ENCODE data around the gene RWDD1.

RWDD1 gene

GRCh38 chr6:116579143-116579542 lies 7.8 kb downstream of the RWDD1 start:
- Histone ChIP-seq H3K4me2 (ENCODE audit: low read length) (no peak overlapping the region), H3K4me1 (ENCODE audit: control insufficient read depth, low read length) (peaks cover under 1% of the 10 kb centered on the region; the same call in 1 of the 2 replicates), H3K27me3 (ENCODE audit: control insufficient read depth, low read length) (no peaks in the 10 kb centered on the region), H3K79me2 (ENCODE audit: control insufficient read depth, low read length) (peaks cover 59% of the 10 kb centered on the region), H3F3A (ENCODE audit: control insufficient read depth, insufficient read depth) (no peaks in the 10 kb centered on the region), H3K36me3 (ENCODE audit: control insufficient read depth, low read length) (peaks cover 78% of the 10 kb centered on the region), H3K9me2 (replicated peaks; ENCODE audit: control insufficient read depth, low read length) (no peaks in the 10 kb centered on the region), H4K20me1 (ENCODE audit: control insufficient read depth, insufficient read depth, low read depth, low read length) (no peaks in the 10 kb centered on the region; the same call in 1 of the 2 replicates), H3K4me3 (ENCODE audit: low read length) (no peak overlapping the region), H3K27ac (ENCODE audit: low read depth, low read length) (no peak overlapping the region), H3K9me3 (ENCODE audit: control insufficient read depth, insufficient read depth, low read length) (no peaks in the 10 kb centered on the region)
- TF ChIP-seq EZH2phosphoT487 (IDR thresholded peaks at IDR 0.05; ENCODE audit: borderline replicate concordance, low read length): no peak

GRCh38 chr6:116580198-116580597 lies 8.9 kb downstream of the RWDD1 start:
- no peaks in the 10 kb centered on the region for H3F3A ChIP-seq (ENCODE audit: control insufficient read depth, insufficient read depth)
- H3K27me3 ChIP-seq (ENCODE audit: control insufficient read depth, low read length): no peaks in the 10 kb centered on the region
- no peak overlapping the region for H3K4me2 ChIP-seq (ENCODE audit: low read length)
- H3K79me2 ChIP-seq (ENCODE audit: control insufficient read depth, low read length): peaks cover 48% of the 10 kb centered on the region
- no peak overlapping the region for H3K4me3 ChIP-seq (ENCODE audit: low read length)
- peaks cover 79% of the 10 kb centered on the region for H3K36me3 ChIP-seq (ENCODE audit: control insufficient read depth, low read length)
- H3K27ac ChIP-seq (ENCODE audit: low read depth, low read length): no peak overlapping the region
- TF ChIP-seq CTCF (IDR thresholded peaks at IDR 0.05; ENCODE audit: low read depth, low read length, poor library complexity, severe bottlenecking): no peak
- no peak for TF ChIP-seq EZH2phosphoT487 (IDR thresholded peaks at IDR 0.05; ENCODE audit: borderline replicate concordance, low read length)
- no peaks in the 10 kb centered on the region for H3K4me1 ChIP-seq (ENCODE audit: control insufficient read depth, low read length)
- H4K20me1 ChIP-seq (ENCODE audit: control insufficient read depth, insufficient read depth, low read depth, low read length): no peaks in the 10 kb centered on the region
- H3K9me2 ChIP-seq (replicated peaks; ENCODE audit: control insufficient read depth, low read length): no peaks in the 10 kb centered on the region
- no peaks in the 10 kb centered on the region for H3K9me3 ChIP-seq (ENCODE audit: control insufficient read depth, insufficient read depth, low read length)

- no peaks in the 10 kb centered on the region; the same call in 1 of the 2 replicates for H3F3A ChIP-seq (ENCODE audit: control insufficient read depth, insufficient read depth)
- no peaks in the 10 kb centered on the region for H4K20me1 ChIP-seq (ENCODE audit: control insufficient read depth, insufficient read depth, low read depth, low read length)
- H3K79me2 ChIP-seq (ENCODE audit: control insufficient read depth, low read length): no peaks in the 10 kb centered on the region
- H3K36me3 ChIP-seq (ENCODE audit: control insufficient read depth, low read length): peaks cover 65% of the 10 kb centered on the region
- H3K27ac ChIP-seq (ENCODE audit: low read depth, low read length): no peak overlapping the region
- no peaks in the 10 kb centered on the region for H3K9me3 ChIP-seq (ENCODE audit: control insufficient read depth, insufficient read depth, low read length)
- no peaks in the 10 kb centered on the region for H3K4me1 ChIP-seq (ENCODE audit: control insufficient read depth, low read length)
- TF ChIP-seq CTCF (IDR thresholded peaks at IDR 0.05; ENCODE audit: low read depth, low read length, poor library complexity, severe bottlenecking) (no peak), EZH2phosphoT487 (IDR thresholded peaks at IDR 0.05; ENCODE audit: borderline replicate concordance, low read length) (no peak)
- no peak overlapping the region for H3K4me3 ChIP-seq (ENCODE audit: low read length)
- no peak overlapping the region for H3K4me2 ChIP-seq (ENCODE audit: low read length)
- H3K27me3 ChIP-seq (ENCODE audit: control insufficient read depth, low read length): no peaks in the 10 kb centered on the region
- no peaks in the 10 kb centered on the region for H3K9me2 ChIP-seq (replicated peaks; ENCODE audit: control insufficient read depth, low read length)
These were observed 15.0 kb downstream of the RWDD1 start for GRCh38 chr6:116586276-116586675.

- Histone ChIP-seq H3K79me2 (ENCODE audit: control insufficient read depth, low read length) (no peaks in the 10 kb centered on the region), H3K36me3 (ENCODE audit: control insufficient read depth, low read length) (peaks cover 65% of the 10 kb centered on the region), H4K20me1 (ENCODE audit: control insufficient read depth, insufficient read depth, low read depth, low read length) (no peaks in the 10 kb centered on the region), H3F3A (ENCODE audit: control insufficient read depth, insufficient read depth) (no peaks in the 10 kb centered on the region; the same call in 1 of the 2 replicates), H3K4me1 (ENCODE audit: control insufficient read depth, low read length) (no peaks in the 10 kb centered on the region), H3K9me2 (replicated peaks; ENCODE audit: control insufficient read depth, low read length) (no peaks in the 10 kb centered on the region), H3K4me3 (ENCODE audit: low read length) (no peak overlapping the region), H3K27me3 (ENCODE audit: control insufficient read depth, low read length) (no peaks in the 10 kb centered on the region), H3K4me2 (ENCODE audit: low read length) (no peak overlapping the region), H3K27ac (ENCODE audit: low read depth, low read length) (no peak overlapping the region), H3K9me3 (ENCODE audit: control insufficient read depth, insufficient read depth, low read length) (no peaks in the 10 kb centered on the region)
- TF ChIP-seq CTCF (IDR thresholded peaks at IDR 0.05; ENCODE audit: low read depth, low read length, poor library complexity, severe bottlenecking): no peak
- no peak for TF ChIP-seq EZH2phosphoT487 (IDR thresholded peaks at IDR 0.05; ENCODE audit: borderline replicate concordance, low read length)
These were observed 15.4 kb downstream of the RWDD1 start for GRCh38 chr6:116586738-116587137.
